SH-SY5Y (cell line): ENCODE measurements around the gene C18orf63.

Source experiments
- GATA2 ChIP-seq: IDR thresholded peaks from 2 replicates; pipeline ENCODE4 v1.6.1; 2011; ENCODE audit warnings: mild to moderate bottlenecking, low read depth, low read length
- GATA3 ChIP-seq: IDR thresholded peaks from 2 replicates; pipeline ENCODE4 v1.6.1; 2011; ENCODE audit warnings: low read depth, mild to moderate bottlenecking, low read length, moderate library complexity

Gene C18orf63

DNA sequence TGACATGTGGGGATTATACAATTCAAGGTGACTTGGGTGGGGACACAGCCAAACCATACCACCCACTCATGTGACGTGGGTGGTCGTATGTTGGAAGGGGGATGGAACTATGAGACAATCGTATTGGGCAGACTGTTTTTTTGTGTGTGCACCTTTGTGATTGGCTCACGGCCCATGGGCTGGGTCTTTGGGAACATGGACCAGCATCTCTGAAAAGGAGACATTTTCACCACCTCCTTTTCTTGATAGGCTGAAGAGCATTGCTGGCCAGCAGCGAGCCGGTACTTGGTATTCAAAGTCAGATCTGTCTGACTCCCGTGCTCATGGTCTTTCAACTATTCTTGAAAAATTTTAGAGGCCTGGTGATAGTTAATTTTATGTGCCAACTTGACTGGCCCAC, 79.4 kb downstream of the C18orf63 start:
- TF ChIP-seq GATA2, result no peak
- TF ChIP-seq GATA3, result no peak

DNA sequence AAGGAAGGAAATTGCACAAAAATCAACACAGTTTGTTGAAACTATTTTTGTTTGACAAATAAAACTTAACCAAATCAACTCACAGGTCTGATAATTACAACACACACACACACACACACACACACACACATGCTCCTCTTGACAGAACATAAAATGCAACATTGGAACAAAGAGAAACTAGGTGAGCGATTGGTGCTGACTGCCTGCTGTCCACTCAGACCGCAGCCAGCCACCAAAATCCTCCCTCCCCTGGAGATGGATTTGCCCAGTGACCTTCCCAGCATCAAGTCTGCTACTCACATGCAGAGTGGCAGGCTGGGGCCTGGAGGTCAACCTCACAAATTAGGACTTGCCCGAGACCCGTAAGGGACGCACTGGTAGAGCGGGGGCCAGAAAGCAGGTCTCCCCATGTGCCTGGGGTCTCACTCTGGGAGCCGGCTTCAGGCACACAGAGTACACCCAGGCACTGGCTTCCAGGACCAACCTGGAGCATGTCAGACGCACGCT, 80.1 kb downstream of the C18orf63 start:
- TF ChIP-seq GATA2, result no peak
- no peak for TF ChIP-seq GATA3

DNA sequence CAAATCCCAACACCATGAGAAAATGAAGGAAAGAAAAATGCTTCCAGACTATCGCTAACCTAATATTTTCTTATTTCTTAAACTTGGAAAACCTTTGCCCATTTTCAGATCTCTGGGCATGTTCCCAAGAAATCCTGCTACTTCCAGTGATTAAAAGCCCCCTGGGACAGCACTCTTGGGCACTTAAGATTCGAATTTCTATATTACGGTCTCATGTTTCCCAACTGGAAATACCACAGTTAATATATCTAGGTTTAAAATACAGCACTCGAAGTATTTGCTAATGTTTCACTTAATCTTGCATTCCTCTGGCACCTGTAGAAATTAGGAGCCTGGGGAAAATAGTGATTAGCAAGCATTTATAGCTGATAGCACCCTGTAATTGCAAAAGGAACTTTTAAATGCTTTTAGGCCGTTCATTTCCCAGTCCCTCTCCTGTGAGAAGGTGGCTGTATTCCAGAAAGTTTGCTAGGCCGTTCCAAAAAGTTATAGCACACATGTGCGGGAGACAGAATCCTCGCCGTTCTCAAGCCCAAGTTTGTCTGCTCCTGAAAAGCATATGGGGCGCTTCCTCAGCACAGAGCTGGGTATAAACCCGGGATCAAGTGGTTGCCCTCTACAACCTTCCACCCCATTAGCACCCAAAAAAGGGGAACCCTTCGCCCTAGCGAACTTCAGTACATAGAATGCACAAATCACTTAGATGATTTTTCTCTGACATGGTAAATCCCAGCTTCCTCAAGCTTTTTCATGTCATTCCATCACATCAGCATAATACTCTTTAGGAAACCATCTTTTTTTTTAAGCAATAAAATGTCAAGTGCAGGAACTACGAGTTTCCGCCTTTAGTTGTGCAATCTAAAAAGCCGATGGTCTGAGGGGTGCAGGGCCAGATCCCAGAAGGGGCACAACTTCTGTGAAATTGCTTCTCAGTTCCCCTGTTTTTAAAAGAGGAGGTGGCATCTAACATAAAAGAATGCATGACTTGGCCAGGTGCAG, 80.8 kb downstream of the C18orf63 start:
- TF ChIP-seq GATA2 (no peak), GATA3 (no peak)

GRCh38 chr18:74397572-74397971, 81.9 kb downstream of the C18orf63 start:
- TF ChIP-seq GATA3 (no peak), GATA2 (no peak)

DNA sequence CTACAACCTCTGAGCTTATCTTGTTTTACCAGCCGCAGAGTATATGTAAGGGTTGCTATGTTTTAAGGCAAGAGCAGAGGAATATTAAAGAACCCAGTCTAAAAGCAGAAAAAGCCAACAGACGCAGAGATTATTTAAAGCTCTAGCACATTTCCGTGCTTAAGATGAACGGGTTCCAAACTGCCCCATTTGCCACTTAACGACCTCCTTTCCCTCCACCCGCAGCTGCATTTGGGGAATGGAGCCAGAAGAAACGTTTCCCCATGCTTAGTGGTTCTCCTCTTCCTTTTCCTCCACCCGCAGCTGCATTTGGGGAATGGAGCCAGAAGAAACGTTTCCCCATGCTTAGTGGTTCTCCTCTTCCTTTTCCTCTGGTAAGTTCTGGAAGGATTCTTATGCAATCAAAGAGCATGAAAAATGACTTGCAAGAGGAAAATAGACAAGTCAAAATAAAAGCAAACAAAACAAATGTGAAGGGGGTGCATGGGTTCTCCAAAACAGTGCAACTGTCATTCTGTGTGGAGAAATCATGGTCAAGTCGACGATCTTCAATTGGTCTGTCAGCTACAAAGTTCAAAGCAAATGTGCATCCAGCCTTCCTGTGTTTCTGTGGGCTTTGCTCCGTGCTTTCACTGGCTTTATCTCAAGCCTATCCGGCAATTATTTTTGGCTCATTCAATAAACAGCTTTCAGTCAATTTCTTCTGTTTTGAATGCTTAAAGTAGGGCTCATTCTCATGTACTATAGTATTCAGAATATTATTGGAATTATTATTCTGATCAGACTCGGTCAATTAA, 83.7 kb downstream of the C18orf63 start:
- no peak for TF ChIP-seq GATA2
- TF ChIP-seq GATA3, result no peak

- no peak for TF ChIP-seq GATA2
- no peak for TF ChIP-seq GATA3
Observed at GRCh38 chr18:74400813-74401212, 85.2 kb downstream of the C18orf63 start.

GRCh38 chr18:74402806-74403433, 87.3 kb downstream of the C18orf63 start:
- TF ChIP-seq GATA3 (no peak), GATA2 (no peak)

DNA sequence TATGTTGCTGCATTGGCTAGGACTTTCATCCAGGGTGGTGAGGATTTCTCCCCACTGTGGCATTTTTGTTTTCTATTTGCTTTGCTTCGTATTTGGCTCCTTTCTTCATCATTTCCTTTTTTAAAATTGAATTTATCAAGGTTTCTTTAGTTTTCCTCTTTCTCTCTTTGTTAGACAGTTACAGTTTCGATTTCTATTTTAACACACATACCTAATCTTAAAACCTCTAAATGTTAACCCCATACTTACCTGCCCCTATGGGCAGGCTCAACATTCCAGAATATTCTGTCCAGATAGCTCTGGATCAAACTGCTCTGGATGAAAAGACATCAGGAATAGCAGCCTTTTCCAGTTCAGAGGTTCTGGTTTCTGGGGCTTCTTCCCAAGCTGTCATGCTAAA, 92.2 kb downstream of the C18orf63 start:
- TF ChIP-seq GATA3 (no peak), GATA2 (no peak)
